Measurements from ENCODE around the gene ANKH.

- TF ChIP-seq CTCF (IDR thresholded peaks at IDR 0.05): no peak
- TF ChIP-seq EZH2 (IDR thresholded peaks at IDR 0.05; ENCODE audit: borderline replicate concordance, insufficient read depth, low read depth, low read length, poor library complexity, severe bottlenecking): no peak
These were observed 173.1 kb downstream of the ANKH start for GRCh38 chr5:14698495-14698894.
